ENCODE data around the gene MSL3B.

- TF ChIP-seq CTCF (IDR thresholded peaks at IDR 0.05), result no peak
- TF ChIP-seq POLR2A (IDR thresholded peaks at IDR 0.05), result no peak
These were observed 43.8 kb downstream of the MSL3B start for GRCh38 chr2:233824373-233824772.
